Activated B cell treated with CpG ODN at 0.5 μM for 24 hours (primary cell): ENCODE results near the gene ZNF501. TPM values are rescaled to one million over a fixed set of nuclear protein-coding genes. Genes with fewer than 3 reads are reported as not detected.

Source experiments
- ATAC-seq: fragments of 200-7000 bp; cut with Tn5 transposase; one replicate; pipeline ENCODE4 v1.10.0; 2021; ENCODE audit warnings: low read depth, mild to moderate bottlenecking, moderate library complexity
- CTCF ChIA-PET: fragments of 350-600 bp; sonication (Branson Sonifier 250); formaldehyde crosslinking; loops from one replicate; lab custom pipeline; 2021; ENCODE audit warnings: antibody characterized with exemption; lab: Charles Lee
- POLR2A ChIA-PET: fragments of 350-600 bp; sonication (Branson Sonifier 250); formaldehyde crosslinking; loops from one replicate; lab custom pipeline; 2021; ENCODE audit warnings: antibody characterized with exemption; lab: Charles Lee
- DNase-seq: peaks from one replicate; pipeline ENCODE4 v3.0.0; 2022
- H3K27ac Mint-ChIP-seq: one replicate; pipeline ENCODE4 v1.8.0; 2020; ENCODE audit warnings: mixed read lengths
- H3K27me3 Mint-ChIP-seq: one replicate; pipeline ENCODE4 v1.8.0; 2021; ENCODE audit warnings: mixed read lengths
- H3K36me3 Mint-ChIP-seq: one replicate; pipeline ENCODE4 v1.8.0; 2021; ENCODE audit warnings: low read depth, mixed read lengths
- H3K4me1 Mint-ChIP-seq: one replicate; pipeline ENCODE4 v1.8.0; 2021; ENCODE audit warnings: mixed read lengths
- H3K4me3 Mint-ChIP-seq: one replicate; pipeline ENCODE4 v1.8.0; 2020; ENCODE audit warnings: mild to moderate bottlenecking, mixed read lengths
- H3K9me3 Mint-ChIP-seq: one replicate; pipeline ENCODE4 v1.8.0; 2020; ENCODE audit warnings: mixed read lengths
- intact Hi-C: fragments of 100-400 bp; cut with micrococcal nuclease; formaldehyde crosslinking; loops from one replicate; pipeline ENCODE4 v1.15.1; 2024
- total RNA-seq: library from RNA; stranded (reverse); gene quantifications from 2 replicates; pipeline ENCODE4 v1.2.3, GENCODE V29; 2022
- TF ChIP-seq, protein P1 (sequence below): fragments of 200-600 bp; IDR thresholded peaks from one replicate; pipeline ENCODE4 v1.8.0; 2022; ENCODE audit warnings: antibody characterized with exemption, mild to moderate bottlenecking

The ZNF501 gene
- total RNA-seq, 1 donor from 2014 or later = 6.2 TPM

DNA sequence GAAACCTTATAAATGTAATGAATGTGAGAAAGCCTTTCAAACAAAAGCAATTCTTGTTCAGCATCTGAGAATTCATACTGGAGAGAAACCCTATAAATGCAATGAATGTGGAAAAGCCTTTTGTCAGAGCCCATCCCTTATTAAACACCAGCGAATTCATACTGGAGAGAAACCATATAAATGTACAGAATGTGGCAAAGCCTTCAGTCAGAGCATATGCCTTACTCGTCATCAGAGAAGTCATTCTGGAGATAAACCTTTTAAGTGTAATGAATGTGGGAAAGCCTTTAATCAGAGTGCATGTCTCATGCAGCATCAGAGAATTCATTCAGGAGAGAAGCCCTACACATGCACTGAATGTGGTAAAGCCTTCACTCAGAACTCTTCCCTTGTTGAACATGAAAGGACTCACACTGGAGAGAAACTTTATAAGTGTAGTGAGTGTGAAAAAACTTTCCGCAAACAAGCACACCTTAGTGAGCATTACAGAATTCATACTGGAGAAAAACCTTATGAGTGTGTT lies 5.3 kb downstream of the ZNF501 start:
- POLR2A ChIA-PET = no interaction called here
- Mint-ChIP-seq H3K36me3 (peaks cover 64% of the 10 kb centered on the region), H3K27ac (no peak overlapping the region), H3K4me3 (no peak overlapping the region), H3K27me3 (no peaks in the 10 kb centered on the region), H3K9me3 (peaks cover 60% of the 10 kb centered on the region), H3K4me1 (peaks cover 8% of the 10 kb centered on the region)
- intact Hi-C loops = no loop called here
- no peak for DNase-seq
- TF ChIP-seq, protein P1, sequence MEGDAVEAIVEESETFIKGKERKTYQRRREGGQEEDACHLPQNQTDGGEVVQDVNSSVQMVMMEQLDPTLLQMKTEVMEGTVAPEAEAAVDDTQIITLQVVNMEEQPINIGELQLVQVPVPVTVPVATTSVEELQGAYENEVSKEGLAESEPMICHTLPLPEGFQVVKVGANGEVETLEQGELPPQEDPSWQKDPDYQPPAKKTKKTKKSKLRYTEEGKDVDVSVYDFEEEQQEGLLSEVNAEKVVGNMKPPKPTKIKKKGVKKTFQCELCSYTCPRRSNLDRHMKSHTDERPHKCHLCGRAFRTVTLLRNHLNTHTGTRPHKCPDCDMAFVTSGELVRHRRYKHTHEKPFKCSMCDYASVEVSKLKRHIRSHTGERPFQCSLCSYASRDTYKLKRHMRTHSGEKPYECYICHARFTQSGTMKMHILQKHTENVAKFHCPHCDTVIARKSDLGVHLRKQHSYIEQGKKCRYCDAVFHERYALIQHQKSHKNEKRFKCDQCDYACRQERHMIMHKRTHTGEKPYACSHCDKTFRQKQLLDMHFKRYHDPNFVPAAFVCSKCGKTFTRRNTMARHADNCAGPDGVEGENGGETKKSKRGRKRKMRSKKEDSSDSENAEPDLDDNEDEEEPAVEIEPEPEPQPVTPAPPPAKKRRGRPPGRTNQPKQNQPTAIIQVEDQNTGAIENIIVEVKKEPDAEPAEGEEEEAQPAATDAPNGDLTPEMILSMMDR = no peak
- no peak for ATAC-seq
- CTCF ChIA-PET = no interaction called here

DNA sequence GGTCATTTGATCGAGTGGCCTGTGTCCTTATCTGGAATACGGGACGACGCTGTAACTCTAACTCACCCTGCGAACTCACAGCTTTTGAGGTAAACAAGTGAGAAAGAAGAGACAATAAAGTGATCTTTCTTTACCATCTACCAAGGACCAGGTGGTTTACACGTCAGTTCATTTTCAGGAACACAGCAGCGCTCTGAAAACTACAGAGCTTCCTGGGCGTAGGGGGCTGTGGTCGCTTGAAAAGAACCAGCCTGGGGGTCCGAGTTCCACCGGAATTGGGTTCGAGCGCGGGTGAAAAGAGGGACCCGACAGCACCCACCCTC lies 31.6 kb downstream of the ZNF501 start:
- TF ChIP-seq, protein P1 = no peak
- peak overlapping the region; percentile 89 for H3K4me3 Mint-ChIP-seq
- peaks cover 32% of the 10 kb centered on the region for H3K36me3 Mint-ChIP-seq
- H3K27ac Mint-ChIP-seq = peak overlapping the region; percentile 85
- no peaks in the 10 kb centered on the region for H3K27me3 Mint-ChIP-seq
- CTCF ChIA-PET = no interaction called here
- H3K4me1 Mint-ChIP-seq = peaks cover 25% of the 10 kb centered on the region
- no peak for DNase-seq
- intact Hi-C loops = loop anchor here (1.0 to 5.0 kb wide), 11 partner anchors 32 to 1474 kb away; partner anchors contain the start of genes EXOSC7, SNRK, TCAIM and TMEM42
- POLR2A ChIA-PET = interaction anchor here (0.6 to 2.7 kb wide), 11 partner anchors 29 to 856 kb away, joined by 3 to 23 read pairs (median 5); partner anchors contain the start of genes EXOSC7, TCAIM, TMEM42 and ZDHHC3
- ATAC-seq = no peak
- peaks cover 3% of the 10 kb centered on the region for H3K9me3 Mint-ChIP-seq

DNA sequence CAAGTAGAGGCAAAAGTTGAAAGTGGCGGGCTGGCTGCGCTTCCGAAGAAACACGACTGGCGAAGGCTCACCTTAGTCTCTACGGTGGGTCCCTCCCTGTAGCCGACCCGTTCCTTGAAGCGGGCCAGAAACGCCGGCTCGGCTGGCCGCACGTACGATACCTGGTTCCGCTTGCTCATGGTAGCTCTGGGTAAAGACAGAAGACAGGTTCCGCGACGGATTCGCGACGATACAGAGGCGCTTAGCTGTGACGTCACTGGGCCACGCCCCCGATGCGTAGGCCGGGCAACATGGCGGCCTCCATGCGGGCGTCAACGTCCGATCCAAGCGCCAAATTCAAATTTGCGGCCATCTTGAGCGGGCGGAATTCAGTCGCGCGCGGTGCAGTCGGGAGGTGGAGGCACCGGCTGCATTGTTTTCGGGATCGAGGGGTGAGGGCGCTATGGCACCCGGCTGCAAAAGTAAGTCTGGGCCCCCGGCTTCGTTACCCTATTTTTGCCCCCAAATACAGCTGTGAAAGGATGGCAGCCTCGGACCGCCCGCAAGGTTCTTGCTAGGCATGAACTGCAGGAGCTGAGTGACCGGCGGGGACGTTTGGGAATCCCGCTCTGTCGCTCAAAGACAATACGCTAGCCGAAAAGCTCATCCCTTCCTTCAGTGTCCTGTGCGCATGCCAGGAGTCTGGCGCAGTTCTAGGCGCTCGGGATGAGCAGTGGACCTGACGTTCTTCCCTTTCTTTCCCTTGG lies 32.2 kb downstream of the ZNF501 start, which contains the start of the genes KIAA1143 and KIF15:
KIAA1143 (minus strand) TSS at position 196 of the 746 bp plus-strand sequence; CDS start at position 179, 17 bp downstream.
KIF15 (plus strand) TSS at position 371 of the 746 bp plus-strand sequence; CDS start at position 443, 72 bp downstream.
- Mint-ChIP-seq H3K27me3 (no peaks in the 10 kb centered on the region), H3K27ac (peak within 1 kb of the TSS; percentile 85), H3K36me3 (peaks cover 28% of the 10 kb centered on the region), H3K9me3 (peaks cover 3% of the 10 kb centered on the region), H3K4me3 (peak within 1 kb of the TSS; percentile 89), H3K4me1 (peaks cover 25% of the 10 kb centered on the region)
- intact Hi-C loops = loop anchor here (1.0 to 5.0 kb wide), 11 partner anchors 32 to 1474 kb away; partner anchors contain the start of genes EXOSC7, SNRK, TCAIM and TMEM42
- DNase-seq = peak; percentile 96
- ChIA-PET CTCF (no interaction called here), POLR2A (interaction anchor here (0.6 to 2.7 kb wide), 10 partner anchors 29 to 856 kb away, joined by 3 to 23 read pairs (median 6); partner anchors contain the start of genes EXOSC7, TCAIM, TMEM42 and ZDHHC3)
- TF ChIP-seq, protein P1 = no peak
- ATAC-seq = peak; percentile 96

DNA sequence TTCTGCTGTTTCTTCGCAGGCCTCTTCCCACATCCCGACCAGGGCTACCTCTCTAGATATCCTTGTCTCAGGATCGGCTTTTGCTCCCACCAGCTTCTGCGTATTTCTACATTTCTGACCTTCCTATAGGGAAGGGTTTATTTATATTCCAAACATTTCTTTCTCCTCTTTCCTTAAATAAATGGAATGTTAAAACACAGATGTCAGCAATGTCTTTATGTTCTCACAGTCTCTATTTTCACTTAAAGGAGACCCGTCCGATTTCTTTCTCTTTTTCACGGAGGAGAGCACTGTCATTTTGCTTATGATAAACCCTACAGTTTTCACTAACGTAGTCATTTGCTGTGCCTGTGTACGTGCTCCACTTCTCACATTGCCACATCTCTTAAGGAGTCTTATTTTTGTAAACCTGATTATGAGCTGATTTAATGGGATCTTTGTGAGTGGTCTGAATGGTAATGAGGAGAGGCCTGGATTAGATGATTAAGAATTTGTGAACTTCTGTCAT lies 32.8 kb downstream of the ZNF501 start:
- POLR2A ChIA-PET = interaction anchor here (1.3 to 2.7 kb wide), 5 partner anchors 32 to 424 kb away, joined by 4 to 23 read pairs (median 14); partner anchors contain the start of genes EXOSC7, TCAIM, TMEM42 and ZDHHC3
- H3K27me3 Mint-ChIP-seq = no peaks in the 10 kb centered on the region

More for the DNA sequence above, 32.8 kb downstream of the ZNF501 start:
- no peak for ATAC-seq
- peak overlapping the region; percentile 89 for H3K4me3 Mint-ChIP-seq
- peak overlapping the region; percentile 16 for H3K27ac Mint-ChIP-seq
- TF ChIP-seq, protein P1 = no peak
- peaks cover 23% of the 10 kb centered on the region for H3K4me1 Mint-ChIP-seq
- peaks cover 2% of the 10 kb centered on the region for H3K9me3 Mint-ChIP-seq
- no peak for DNase-seq
- intact Hi-C loops = loop anchor here (5.0 kb wide), 3 partner anchors 205 to 1475 kb away; partner anchors contain the start of genes SNRK, ZKSCAN7 and ZNF445
- CTCF ChIA-PET = no interaction called here
- H3K36me3 Mint-ChIP-seq = peaks cover 24% of the 10 kb centered on the region
